IMR-90 (cell line): ENCODE data around the gene CXCL12. TPM values are rescaled to one million over a fixed set of nuclear protein-coding genes. Genes with fewer than 3 reads are reported as not detected.
A peak's percentile ranks its signal among the peaks of the same experiment; 100 is the strongest.

Experiments
- ATAC-seq: fragments of 200-7000 bp; cut with Tn5 transposase; 2 replicates; pipeline ENCODE4 v1.9.1; 2020; ENCODE audit warnings: low read depth, mild to moderate bottlenecking, moderate library complexity
- BruUV-seq: library from RNA; stranded (reverse); fragments of 400-500 nt; replicated peaks from 2 replicates; lab custom pipeline; 2021; lab: Mats Ljungman, UMichigan
- CTCF ChIA-PET: fragments of 300-600 bp; formaldehyde crosslinking; extraction: SDS; loops from one replicate; lab custom pipeline; 2021; ENCODE audit warnings: antibody characterized with exemption; lab: Yijun Ruan, JAX
- POLR2A ChIA-PET: fragments of 300-600 bp; sonication (Branson Sonifier 250); formaldehyde crosslinking; loops from one replicate; lab custom pipeline; 2022; ENCODE audit warnings: antibody characterized with exemption; ENCODE audit not compliant: unreplicated experiment; lab: Charles Lee
- DNase-seq: peaks from one replicate; pipeline ENCODE4 v3.0.0; 2013
- H2AFZ ChIP-seq: replicated peaks from 2 replicates; pipeline ENCODE3; 2013; ENCODE audit warnings: low read length, mild to moderate bottlenecking; ENCODE audit not compliant: poor library complexity
- H2AK5ac ChIP-seq: 2 replicates; pipeline ENCODE4 v1.6.1; 2013; ENCODE audit warnings: low read depth, low read length, inconsistent platforms
- H2AK9ac ChIP-seq: replicated peaks from 2 replicates; pipeline ENCODE3; 2013; ENCODE audit warnings: mild to moderate bottlenecking, low read depth, low read length, moderate library complexity; ENCODE audit not compliant: poor library complexity
- H2BK120ac ChIP-seq: 2 replicates; pipeline ENCODE4 v1.6.1; 2013; ENCODE audit warnings: low read depth, low read length, inconsistent platforms
- H2BK15ac ChIP-seq: 3 replicates; pipeline ENCODE4 v1.6.1; 2013; ENCODE audit warnings: low read depth, low read length, inconsistent platforms
- H2BK20ac ChIP-seq: 2 replicates; pipeline ENCODE4 v1.6.1; 2013; ENCODE audit warnings: low read depth, mild to moderate bottlenecking, inconsistent platforms, low read length, moderate library complexity
- H2BK5ac ChIP-seq: 2 replicates; pipeline ENCODE4 v1.6.1; 2013; ENCODE audit warnings: mild to moderate bottlenecking, low read depth, low read length, inconsistent platforms; ENCODE audit not compliant: poor library complexity, severe bottlenecking
- H3K14ac ChIP-seq: replicated peaks from 2 replicates; pipeline ENCODE4 v1.6.1; 2013; ENCODE audit warnings: low read depth, low read length, inconsistent platforms
- H3K18ac ChIP-seq: 2 replicates; pipeline ENCODE4 v1.6.1; 2013; ENCODE audit warnings: low read depth, low read length, control low read depth
- H3K23ac ChIP-seq: 2 replicates; pipeline ENCODE4 v1.6.1; 2013; ENCODE audit warnings: low read depth, low read length, inconsistent platforms
- H3K27ac ChIP-seq: 2 replicates; pipeline ENCODE4 v1.5.1; 2013; ENCODE audit warnings: mild to moderate bottlenecking, control low read depth, low read length; ENCODE audit not compliant: insufficient read depth
- H3K27me3 ChIP-seq: 2 replicates; pipeline ENCODE4 v1.6.1; 2013; ENCODE audit warnings: low read length; ENCODE audit not compliant: control insufficient read depth, insufficient read depth
- H3K36me3 ChIP-seq: 2 replicates; pipeline ENCODE4 v1.6.1; 2013; ENCODE audit warnings: low read length, mixed read lengths; ENCODE audit not compliant: control insufficient read depth, insufficient read depth
- H3K4ac ChIP-seq: 2 replicates; pipeline ENCODE4 v1.6.1; 2013; ENCODE audit warnings: low read depth, low read length, inconsistent platforms
- H3K4me1 ChIP-seq: 2 replicates; pipeline ENCODE4 v1.6.1; 2013; ENCODE audit warnings: low read length, mixed read lengths; ENCODE audit not compliant: control insufficient read depth, insufficient read depth
- H3K4me2 ChIP-seq: 2 replicates; pipeline ENCODE4 v1.6.1; 2013; ENCODE audit warnings: low read depth, mild to moderate bottlenecking, control low read depth, low read length, moderate library complexity
- H3K4me3 ChIP-seq: 2 replicates; pipeline ENCODE4 v1.5.1; 2013; ENCODE audit warnings: low read depth, mild to moderate bottlenecking, control low read depth, low read length, moderate library complexity; ENCODE audit not compliant: insufficient read depth
- H3K56ac ChIP-seq: 2 replicates; pipeline ENCODE4 v1.6.1; 2013; ENCODE audit warnings: low read length, inconsistent platforms; ENCODE audit not compliant: insufficient read depth; ENCODE audit errors: extremely low read depth
- H3K79me1 ChIP-seq, 2 experiments: 2 replicates each; pipeline ENCODE4 v1.6.1; 2013; ENCODE audit warnings: low read length in 2 of 2, inconsistent platforms in 1 of 2, low read depth in 1 of 2
- H3K9ac ChIP-seq: 2 replicates; pipeline ENCODE4 v1.6.1; 2013; ENCODE audit warnings: low read depth, low read length, control low read depth
- H3K9me1 ChIP-seq: 2 replicates; pipeline ENCODE4 v1.6.1; 2013; ENCODE audit warnings: low read length, inconsistent platforms; ENCODE audit not compliant: insufficient read depth
- H3K9me3 ChIP-seq: 2 replicates; pipeline ENCODE4 v1.6.1; 2013; ENCODE audit warnings: low read length; ENCODE audit not compliant: control insufficient read depth, insufficient read depth
- H4K20me1 ChIP-seq: 2 replicates; pipeline ENCODE4 v1.6.1; 2013; ENCODE audit warnings: low read length, inconsistent platforms; ENCODE audit not compliant: insufficient read depth
- H4K5ac ChIP-seq: 2 replicates; pipeline ENCODE4 v1.6.1; 2013; ENCODE audit warnings: mild to moderate bottlenecking, low read depth, low read length, control low read depth
- H4K8ac ChIP-seq, 2 experiments: 2 replicates each; pipeline ENCODE4 v1.6.1; 2013; ENCODE audit warnings: low read depth in 2 of 2, low read length in 2 of 2, control low read depth in 1 of 2, inconsistent platforms in 1 of 2
- H4K91ac ChIP-seq: 2 replicates; pipeline ENCODE4 v1.6.1; 2013; ENCODE audit warnings: low read depth, low read length, inconsistent platforms; ENCODE audit not compliant: insufficient read depth
- MAFK ChIP-seq: IDR thresholded peaks from 2 replicates; pipeline ENCODE4 v1.6.1; 2012; ENCODE audit warnings: low read depth, low read length, improper control_type of control experiment
- SMC3 ChIP-seq: fragments of 150-350 bp; IDR thresholded peaks from 2 replicates; pipeline ENCODE4 v1.6.1; 2016; ENCODE audit warnings: low read depth, mild to moderate bottlenecking, antibody characterized with exemption, low read length, moderate library complexity
- WGBS, 2 experiments: methylation state at CpG; one replicate each; pipeline versions ENCODE4 v1.1.5 to v1.1.7; 2013; ENCODE audit warnings: missing lambda C conversion rate in 2 of 2; ENCODE audit not compliant: insufficient read length in 1 of 2; ENCODE audit errors: extremely low coverage in 2 of 2; 5-methylcytosine and 5-hydroxymethylcytosine counted together
- dilution Hi-C: fragments of 300-500 bp; cut with HindIII; formaldehyde crosslinking; loops from one replicate; pipeline ENCODE4 v1.14.3; 2018; ENCODE audit warnings: low sequenced_read_pairs; ENCODE audit not compliant: unreplicated experiment
- in situ Hi-C: fragments of 300-500 bp; cut with MboI; formaldehyde crosslinking; loops from 3 replicates; pipeline ENCODE4 v1.14.3; 2019; ENCODE audit warnings: low sequenced_read_pairs, inconsistent platforms, mixed read lengths
- intact Hi-C: fragments of 100-400 bp; cut with micrococcal nuclease; formaldehyde crosslinking; loops from 2 replicates; pipeline ENCODE4 v1.10.0; 2022
- polyA plus RNA-seq, 3 experiments: library from polyadenylated mRNA; depleted of rRNA; stranded (reverse); fragments of >200 nt; gene quantifications; 2 replicates each; pipeline ENCODE4 v1.2.3, GENCODE V29; 2012; ENCODE audit warnings: low replicate concordance in 1 of 3
- total RNA-seq: library from RNA; depleted of rRNA; stranded (reverse); fragments of >200 nt; gene quantifications from 2 replicates; pipeline ENCODE4 v1.2.3, GENCODE V29; 2012

CXCL12 gene
- total and polyA plus RNA-seq, 2 of the 4 experiments (the other 2 are of a cell fraction) = 15.8 to 80.7 TPM

GRCh38 chr10:44347609-44348400 lies 37.1 kb downstream of the CXCL12 start:
- Histone ChIP-seq H3K9me1 (peaks cover 7% of the 10 kb centered on the region; the same call in 1 of the 2 replicates), H4K5ac (no peak overlapping the region), H3K4me1 (peaks cover 10% of the 10 kb centered on the region; the same call in 1 of the 2 replicates), H3K36me3 (no peaks in the 10 kb centered on the region), H3K56ac (no peak overlapping the region), H3K4ac (no peak overlapping the region; the same call in 1 of the 2 replicates), H2BK20ac (no peak overlapping the region), H3K9ac (no peak overlapping the region), H3K14ac (no peak overlapping the region), H2AK5ac (no peak overlapping the region), H3K9me3 (no peaks in the 10 kb centered on the region), H3K27ac (no peak overlapping the region), H2AFZ (peak overlapping the region; percentile 33), H2BK5ac (no peak overlapping the region), H3K4me2 (no peak overlapping the region), H2AK9ac (no peak overlapping the region), H3K79me1 (no peaks in the 10 kb centered on the region), H2BK15ac (no peak overlapping the region), H3K4me3 (no peak overlapping the region), H3K23ac (no peak overlapping the region), H2BK120ac (no peak overlapping the region), H4K91ac (no peak overlapping the region; the same call in 1 of the 2 replicates), H3K27me3 (peaks cover 16% of the 10 kb centered on the region), H4K8ac (no peak overlapping the region), H3K18ac (no peak overlapping the region), H4K20me1 (no peaks in the 10 kb centered on the region)
- no TSS peak for BruUV-seq
- no peak for TF ChIP-seq SMC3
- no peak for TF ChIP-seq MAFK
- in situ Hi-C loops (no loop called here), dilution Hi-C loops (no loop called here), intact Hi-C loops (no loop called here)
- no peak for ATAC-seq
- no peak for DNase-seq
- 80% methylated on average over 1 of the region's 10 CpGs; no CpG with 5 or more reads in 1 of the 2 experiments for WGBS, 2 experiments
- CTCF ChIA-PET = interaction anchor here (0.7 kb wide), 1 partner anchor 9 kb away, joined by 3 read pairs; no protein-coding TSS in a partner anchor
- POLR2A ChIA-PET = no interaction called here
